Ascending aorta (tissue), 2 donors: ENCODE measurements around the gene SCGB1C2. TPM values are rescaled to one million over a fixed set of nuclear protein-coding genes. Genes with fewer than 3 reads are reported as not detected.
A peak's percentile ranks its signal among the peaks of the same experiment; 100 is the strongest.
"Not testable (repeated sequence)": the region's sequence is repeated elsewhere in the genome, so short reads cannot be mapped to it uniquely, and the experiment has no call there.

Experiments
- DNase-seq, 2 donors: peaks; one replicate each; pipeline ENCODE4 v3.0.0-alpha.2; 2019; ENCODE audit warnings: low spot score in 2 of 2
- H3K27ac ChIP-seq, 2 donors: fragments of 200-600 bp; sonication (generic); one replicate each; pipeline ENCODE4 v1.5.1; 2016 to 2017; ENCODE audit warnings: mild to moderate bottlenecking in 1 of 2
- H3K27me3 ChIP-seq: fragments of 200-600 bp; sonication (generic); one replicate; pipeline ENCODE4 v1.5.1; 2017
- H3K36me3 ChIP-seq, 2 donors: fragments of 200-600 bp; sonication (generic); one replicate each; pipeline ENCODE4 v1.5.1; 2016
- H3K4me1 ChIP-seq, 2 donors: fragments of 200-600 bp; sonication (generic); one replicate each; pipeline ENCODE4 v1.5.1; 2016 to 2017; ENCODE audit warnings: mild to moderate bottlenecking in 1 of 2
- H3K4me3 ChIP-seq, 2 donors: fragments of 200-600 bp; sonication (generic); one replicate each; pipeline ENCODE4 v1.5.1; 2016 to 2017; ENCODE audit warnings: mild to moderate bottlenecking in 1 of 2
- H3K9me3 ChIP-seq, 2 donors: fragments of 200-600 bp; sonication (generic); one replicate each; pipeline ENCODE4 v1.5.1; 2016
- CTCF ChIP-seq, 3 experiments: fragments of 200-600 bp in 2 of 3; fragments of 450-650 bp in 1 of 3; sonication (generic) in 2 of 3; IDR thresholded peaks; one replicate each; pipeline ENCODE4 v1.5.1; 2016 to 2019; ENCODE audit warnings: antibody characterized with exemption in 3 of 3, mild to moderate bottlenecking in 1 of 3, moderate library complexity in 1 of 3
- intact Hi-C: fragments of 100-400 bp; cut with DNase I; formaldehyde crosslinking; loops from one replicate; pipeline ENCODE4 v1.15.1; 2023
- total RNA-seq: library from RNA; depleted of rRNA; stranded (reverse); fragments of >200 nt; gene quantifications from one replicate; pipeline ENCODE4 v1.1.0, GENCODE V29; 2016

Gene SCGB1C2
- total RNA-seq, 1 donor from 2014 or later, result not detected

- Histone ChIP-seq H3K27ac (no peak overlapping the region), H3K36me3 (no peaks in the 10 kb centered on the region), H3K4me1 (no peaks in the 10 kb centered on the region), H3K9me3 (no peaks in the 10 kb centered on the region), H3K27me3 (no peaks in the 10 kb centered on the region), H3K4me3 (no peak overlapping the region)
- intact Hi-C loops, result no loop called here
- peak in 2 of 3 experiments; percentile 9 to 31 for TF ChIP-seq CTCF (IDR thresholded peaks at IDR 0.05)
- no peak for DNase-seq
These were observed 27.2 kb downstream of the SCGB1C2 start for GRCh38 chr17:164303-165235.

DNA sequence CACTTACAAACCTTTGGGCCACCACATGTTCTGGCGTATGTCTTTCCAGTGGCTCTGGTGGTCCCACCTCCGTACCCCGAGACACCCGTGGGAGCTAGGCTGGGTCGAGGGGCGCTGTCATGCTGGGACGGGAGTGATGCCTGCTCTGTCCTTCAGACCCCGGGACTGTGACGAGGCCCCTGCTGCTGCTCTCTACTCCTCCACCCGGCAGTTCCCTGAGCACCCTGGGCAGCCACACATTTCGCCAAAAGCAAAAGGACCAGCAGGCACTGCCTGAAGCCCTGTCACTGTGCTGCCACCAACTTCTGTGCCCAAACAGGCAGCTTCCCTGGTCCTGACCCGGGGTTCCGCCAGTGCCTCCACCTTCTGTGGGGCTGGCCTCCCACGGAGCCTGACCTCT lies 28.6 kb downstream of the SCGB1C2 start:
- no peak overlapping the region for H3K4me3 ChIP-seq
- no peaks in the 10 kb centered on the region for H3K36me3 ChIP-seq
- H3K9me3 ChIP-seq, result no peaks in the 10 kb centered on the region
- H3K27ac ChIP-seq, result no peak overlapping the region
- TF ChIP-seq CTCF (IDR thresholded peaks at IDR 0.05), result no peak
- intact Hi-C loops, result no loop called here
- H3K4me1 ChIP-seq, result no peaks in the 10 kb centered on the region
- H3K27me3 ChIP-seq, result no peaks in the 10 kb centered on the region
- DNase-seq, result no peak

- DNase-seq, H3K4me3 ChIP-seq, intact Hi-C loops, H3K4me1 ChIP-seq, H3K27ac ChIP-seq, H3K27me3 ChIP-seq, H3K36me3 ChIP-seq, H3K9me3 ChIP-seq: not testable (repeated sequence)
These were observed 31.2 kb downstream of the SCGB1C2 start for GRCh38 chr17:168614-169013.

DNA sequence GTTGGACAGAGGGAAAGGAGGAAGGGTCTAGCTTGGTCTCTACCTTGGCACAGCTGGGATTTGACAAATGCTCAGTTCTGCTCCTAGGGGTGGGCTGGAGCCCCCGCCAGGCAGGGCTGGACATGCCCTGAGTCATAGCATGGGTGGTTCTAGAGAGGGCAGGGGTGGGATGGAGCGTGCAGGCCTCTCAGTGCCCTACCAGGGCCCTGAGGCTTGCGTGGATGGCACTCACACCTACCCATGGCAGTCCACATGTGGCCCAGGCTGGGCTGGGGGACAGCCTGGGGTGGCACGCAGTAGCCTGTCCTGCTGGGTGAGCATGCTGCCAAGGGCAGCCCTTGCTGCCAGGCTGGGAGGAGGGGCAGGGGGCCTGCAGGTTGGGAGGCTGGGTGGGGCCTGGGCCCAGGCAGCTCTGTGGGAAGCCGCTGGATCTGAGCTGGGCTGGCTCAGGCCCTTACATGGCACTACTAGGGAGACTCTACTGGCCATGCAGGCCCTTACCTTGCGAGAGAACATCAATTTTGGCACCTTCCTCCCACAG lies 32.8 kb downstream of the SCGB1C2 start:
- no peaks in the 10 kb centered on the region for H3K9me3 ChIP-seq
- TF ChIP-seq CTCF (IDR thresholded peaks at IDR 0.05), result no peak
- no peak for DNase-seq
- H3K27me3 ChIP-seq, result no peaks in the 10 kb centered on the region
- intact Hi-C loops, result no loop called here
- no peaks in the 10 kb centered on the region for H3K4me1 ChIP-seq
- no peak overlapping the region for H3K4me3 ChIP-seq
- H3K27ac ChIP-seq, result no peak overlapping the region
- H3K36me3 ChIP-seq, result no peaks in the 10 kb centered on the region

GRCh38 chr17:171871-172270 lies 34.5 kb downstream of the SCGB1C2 start:
- Histone ChIP-seq H3K9me3 (no peaks in the 10 kb centered on the region), H3K36me3 (no peaks in the 10 kb centered on the region), H3K27me3 (no peaks in the 10 kb centered on the region), H3K27ac (no peak overlapping the region), H3K4me3 (no peak overlapping the region), H3K4me1 (no peaks in the 10 kb centered on the region)
- no peak for TF ChIP-seq CTCF (IDR thresholded peaks at IDR 0.05)
- intact Hi-C loops, result no loop called here
- DNase-seq, result no peak

GRCh38 chr17:172401-172800 lies 35.0 kb downstream of the SCGB1C2 start:
- H3K4me1 ChIP-seq, result no peaks in the 10 kb centered on the region
- TF ChIP-seq CTCF (IDR thresholded peaks at IDR 0.05), result no peak
- H3K36me3 ChIP-seq, result no peaks in the 10 kb centered on the region
- no peaks in the 10 kb centered on the region for H3K9me3 ChIP-seq
- H3K27me3 ChIP-seq, result no peaks in the 10 kb centered on the region
- H3K27ac ChIP-seq, result no peak overlapping the region
- DNase-seq, result no peak
- H3K4me3 ChIP-seq, result no peak overlapping the region
- intact Hi-C loops, result no loop called here
